ENCODE data around the gene B3GLCT. TPM values are rescaled to one million over a fixed set of nuclear protein-coding genes. Genes with fewer than 3 reads are reported as not detected.

The B3GLCT gene
- total RNA-seq, 1 experiment from 2014 or later, result 3.2 TPM

DNA sequence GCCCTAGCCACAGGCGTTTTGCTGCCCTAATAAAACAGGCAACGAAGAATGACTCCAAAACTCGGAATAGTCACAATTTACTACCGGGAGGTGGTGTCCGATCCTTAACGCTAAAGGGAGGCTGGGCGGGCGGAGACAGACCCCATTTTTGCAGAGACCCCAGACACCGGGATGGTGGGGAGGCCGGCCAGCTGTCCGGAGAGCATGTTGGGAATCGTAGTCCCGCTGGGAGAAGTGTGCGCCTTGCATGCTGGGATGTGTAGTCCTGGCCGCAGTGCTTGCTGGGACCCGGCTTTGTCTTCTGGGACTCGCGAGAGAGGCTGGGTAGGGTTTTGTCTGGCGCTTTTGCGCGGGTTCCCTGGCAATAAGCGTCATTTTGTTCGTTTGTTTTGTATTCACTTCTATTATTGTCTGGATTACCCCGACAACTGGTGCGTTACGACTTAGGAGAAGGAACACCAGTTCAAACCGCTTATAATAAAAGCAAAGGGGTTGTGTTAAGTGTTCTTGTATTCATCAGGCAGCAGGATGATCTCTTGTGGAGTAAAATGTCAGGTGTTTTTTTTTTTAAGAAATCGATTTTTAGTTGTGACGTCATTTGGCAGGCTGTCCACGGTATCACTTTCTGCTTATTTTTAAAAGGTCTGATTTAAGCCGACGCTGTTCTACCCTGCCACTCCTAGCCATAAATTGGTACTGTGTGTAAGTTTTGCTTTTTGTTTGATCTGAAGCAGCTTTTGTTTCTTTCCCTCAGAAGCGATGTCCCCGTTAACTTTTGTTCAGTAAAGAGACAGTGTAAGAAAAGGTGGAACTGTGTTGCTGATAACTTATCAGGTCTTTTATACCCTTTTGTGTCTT, 37.4 kb upstream of the B3GLCT start:
- intact Hi-C loops (cut with micrococcal nuclease), result loop anchor here (1.0 to 5.0 kb wide), 4 partner anchors 10 to 695 kb away; partner anchors contain the start of gene HMGB1
- H2AFZ ChIP-seq (ENCODE audit: low read length), result peak overlapping the region; percentile 90
- TSS peak; percentile 92 for BruUV-seq (replicated peaks)

DNA sequence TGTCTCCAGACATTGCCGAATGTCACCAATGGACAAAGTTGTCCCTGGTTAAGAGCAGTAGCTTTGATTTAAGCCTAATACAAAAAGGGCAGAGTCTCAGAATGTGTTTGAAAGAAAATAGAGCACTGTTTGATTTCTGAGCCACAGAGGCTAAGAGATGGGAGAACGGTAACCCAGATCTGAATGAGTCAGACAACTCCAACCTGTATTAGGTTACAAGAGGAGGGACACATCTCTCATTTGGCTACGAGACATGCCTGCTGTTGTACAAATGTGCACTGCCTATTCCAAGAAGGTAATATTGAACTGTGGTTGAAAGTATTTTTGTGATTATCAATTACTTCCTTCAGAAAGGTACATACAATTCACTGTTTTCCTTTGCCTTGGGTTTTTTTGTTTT, 33.2 kb upstream of the B3GLCT start:
- DNase-seq, result peak; percentile 69
- Histone ChIP-seq H3F3A (ENCODE audit: low read length, unreplicated experiment) (no peaks in the 10 kb centered on the region), H3K27ac (ENCODE audit: low read length) (no peak overlapping the region), H3K9me3 (ENCODE audit: low read length) (no peaks in the 10 kb centered on the region), H3K4me2 (ENCODE audit: low read length) (peak overlapping the region; percentile 68), H3K4me1 (ENCODE audit: insufficient read depth, low read length) (peaks cover 40% of the 10 kb centered on the region), H3K4me3 (ENCODE audit: low read length) (no peak overlapping the region), H3K36me3 (ENCODE audit: low read depth, low read length) (no peaks in the 10 kb centered on the region), H3K9ac (ENCODE audit: low read length) (no peak overlapping the region), H4K20me1 (ENCODE audit: low read length) (no peaks in the 10 kb centered on the region), H3K27me3 (ENCODE audit: low read length) (no peaks in the 10 kb centered on the region), H3K79me2 (ENCODE audit: low read length) (peaks cover 2% of the 10 kb centered on the region), H2AFZ (ENCODE audit: low read length) (peak overlapping the region; percentile 42; the same call in 1 of the 2 replicates), H3K9me2 (replicated peaks; ENCODE audit: low read length) (no peaks in the 10 kb centered on the region)
- ChIA-PET POLR2A (ENCODE audit: unreplicated experiment) (no interaction called here), CTCF (no interaction called here)
- TF ChIP-seq, protein P1, sequence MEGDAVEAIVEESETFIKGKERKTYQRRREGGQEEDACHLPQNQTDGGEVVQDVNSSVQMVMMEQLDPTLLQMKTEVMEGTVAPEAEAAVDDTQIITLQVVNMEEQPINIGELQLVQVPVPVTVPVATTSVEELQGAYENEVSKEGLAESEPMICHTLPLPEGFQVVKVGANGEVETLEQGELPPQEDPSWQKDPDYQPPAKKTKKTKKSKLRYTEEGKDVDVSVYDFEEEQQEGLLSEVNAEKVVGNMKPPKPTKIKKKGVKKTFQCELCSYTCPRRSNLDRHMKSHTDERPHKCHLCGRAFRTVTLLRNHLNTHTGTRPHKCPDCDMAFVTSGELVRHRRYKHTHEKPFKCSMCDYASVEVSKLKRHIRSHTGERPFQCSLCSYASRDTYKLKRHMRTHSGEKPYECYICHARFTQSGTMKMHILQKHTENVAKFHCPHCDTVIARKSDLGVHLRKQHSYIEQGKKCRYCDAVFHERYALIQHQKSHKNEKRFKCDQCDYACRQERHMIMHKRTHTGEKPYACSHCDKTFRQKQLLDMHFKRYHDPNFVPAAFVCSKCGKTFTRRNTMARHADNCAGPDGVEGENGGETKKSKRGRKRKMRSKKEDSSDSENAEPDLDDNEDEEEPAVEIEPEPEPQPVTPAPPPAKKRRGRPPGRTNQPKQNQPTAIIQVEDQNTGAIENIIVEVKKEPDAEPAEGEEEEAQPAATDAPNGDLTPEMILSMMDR (conservative IDR thresholded peaks at IDR 0.05; ENCODE audit: low read depth, low read length), result no peak
- TF ChIP-seq EZH2phosphoT487 (IDR thresholded peaks at IDR 0.05; ENCODE audit: borderline replicate concordance, low read length) (no peak), EZH2 (IDR thresholded peaks at IDR 0.05; ENCODE audit: low read length, unreplicated experiment) (no peak)
- BruUV-seq (replicated peaks), result no TSS peak
- peak; percentile 39 for ATAC-seq
- intact Hi-C loops (cut with micrococcal nuclease), result no loop called here

More for the DNA sequence above, 37.4 kb upstream of the B3GLCT start:
- Histone ChIP-seq H3K79me2 (ENCODE audit: low read length) (peaks cover 44% of the 10 kb centered on the region), H3K4me3 (ENCODE audit: low read length) (peak overlapping the region; percentile 96), H4K20me1 (ENCODE audit: low read length) (peaks cover 27% of the 10 kb centered on the region), H3K9me3 (ENCODE audit: low read length) (no peaks in the 10 kb centered on the region), H3K4me2 (ENCODE audit: low read length) (peak overlapping the region; percentile 89), H3K9me2 (replicated peaks; ENCODE audit: low read length) (no peaks in the 10 kb centered on the region), H3K4me1 (ENCODE audit: insufficient read depth, low read length) (peaks cover 36% of the 10 kb centered on the region), H3K9ac (ENCODE audit: low read length) (peak overlapping the region; percentile 75), H3K27me3 (ENCODE audit: low read length) (no peaks in the 10 kb centered on the region), H3F3A (ENCODE audit: low read length, unreplicated experiment) (no peaks in the 10 kb centered on the region), H3K36me3 (ENCODE audit: low read depth, low read length) (peaks cover 11% of the 10 kb centered on the region), H3K27ac (ENCODE audit: low read length) (peak overlapping the region; percentile 40; the same call in 1 of the 2 replicates)
- ChIA-PET CTCF (no interaction called here), POLR2A (ENCODE audit: unreplicated experiment) (no interaction called here)
- ATAC-seq (peak; percentile 88), DNase-seq (peak; percentile 93)
- TF ChIP-seq, protein P1 (conservative IDR thresholded peaks at IDR 0.05; ENCODE audit: low read depth, low read length), result no peak
- TF ChIP-seq EZH2 (IDR thresholded peaks at IDR 0.05; ENCODE audit: low read length, unreplicated experiment) (no peak), EZH2phosphoT487 (IDR thresholded peaks at IDR 0.05; ENCODE audit: borderline replicate concordance, low read length) (no peak)

DNA sequence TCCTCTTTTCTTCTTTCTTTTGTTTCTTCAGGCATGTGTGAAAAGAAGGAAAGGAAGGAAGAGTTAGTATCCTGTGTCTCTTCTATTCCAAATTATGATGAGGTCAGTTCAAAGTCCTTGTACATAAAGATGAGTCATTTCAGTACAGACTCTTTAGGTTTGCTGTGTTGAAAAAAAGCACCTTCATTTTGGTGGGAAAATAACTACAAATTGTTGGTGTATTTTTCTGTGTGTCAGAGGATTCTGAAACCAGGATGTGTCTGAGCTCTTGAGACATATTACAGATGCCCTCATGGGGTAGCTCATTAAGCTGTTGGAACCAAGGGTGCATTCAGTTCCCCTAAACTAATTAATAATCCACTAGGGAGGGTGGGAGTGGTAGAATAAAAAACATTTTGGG, 32.3 kb upstream of the B3GLCT start:
- DNase-seq, result peak; percentile 33
- Histone ChIP-seq H3K9me3 (ENCODE audit: low read length) (no peaks in the 10 kb centered on the region), H3K4me1 (ENCODE audit: insufficient read depth, low read length) (peaks cover 49% of the 10 kb centered on the region), H3K4me2 (ENCODE audit: low read length) (peak overlapping the region; percentile 44), H3K27ac (ENCODE audit: low read length) (no peak overlapping the region), H3F3A (ENCODE audit: low read length, unreplicated experiment) (no peaks in the 10 kb centered on the region), H3K79me2 (ENCODE audit: low read length) (no peaks in the 10 kb centered on the region), H3K36me3 (ENCODE audit: low read depth, low read length) (no peaks in the 10 kb centered on the region), H3K4me3 (ENCODE audit: low read length) (no peak overlapping the region), H3K27me3 (ENCODE audit: low read length) (no peaks in the 10 kb centered on the region), H3K9me2 (replicated peaks; ENCODE audit: low read length) (no peaks in the 10 kb centered on the region), H2AFZ (ENCODE audit: low read length) (no peak overlapping the region), H4K20me1 (ENCODE audit: low read length) (no peaks in the 10 kb centered on the region), H3K9ac (ENCODE audit: low read length) (no peak overlapping the region)
- intact Hi-C loops (cut with micrococcal nuclease), result no loop called here
- TF ChIP-seq, protein P1 (conservative IDR thresholded peaks at IDR 0.05; ENCODE audit: low read depth, low read length), result no peak
- TF ChIP-seq EZH2phosphoT487 (IDR thresholded peaks at IDR 0.05; ENCODE audit: borderline replicate concordance, low read length), result no peak
- TF ChIP-seq EZH2 (IDR thresholded peaks at IDR 0.05; ENCODE audit: low read length, unreplicated experiment), result no peak
- ChIA-PET CTCF (no interaction called here), POLR2A (ENCODE audit: unreplicated experiment) (no interaction called here)
- BruUV-seq (replicated peaks), result no TSS peak
- peak; percentile 46 for ATAC-seq

All from PC-3 (cell line).